CD4-positive, alpha-beta T cell treated with Interleukin-12 subunit alpha and Interleukin-12 subunit beta, for 1 hour (primary cell): ENCODE measurements around the gene ANTXRL.
"Not testable (repeated sequence)": the region's sequence is repeated elsewhere in the genome, so short reads cannot be mapped to it uniquely, and the experiment has no call there.

ENCODE experiments used
- DNase-seq: peaks from one replicate; pipeline ENCODE4 v3.0.0-alpha.2; 2020

Gene ANTXRL

DNA sequence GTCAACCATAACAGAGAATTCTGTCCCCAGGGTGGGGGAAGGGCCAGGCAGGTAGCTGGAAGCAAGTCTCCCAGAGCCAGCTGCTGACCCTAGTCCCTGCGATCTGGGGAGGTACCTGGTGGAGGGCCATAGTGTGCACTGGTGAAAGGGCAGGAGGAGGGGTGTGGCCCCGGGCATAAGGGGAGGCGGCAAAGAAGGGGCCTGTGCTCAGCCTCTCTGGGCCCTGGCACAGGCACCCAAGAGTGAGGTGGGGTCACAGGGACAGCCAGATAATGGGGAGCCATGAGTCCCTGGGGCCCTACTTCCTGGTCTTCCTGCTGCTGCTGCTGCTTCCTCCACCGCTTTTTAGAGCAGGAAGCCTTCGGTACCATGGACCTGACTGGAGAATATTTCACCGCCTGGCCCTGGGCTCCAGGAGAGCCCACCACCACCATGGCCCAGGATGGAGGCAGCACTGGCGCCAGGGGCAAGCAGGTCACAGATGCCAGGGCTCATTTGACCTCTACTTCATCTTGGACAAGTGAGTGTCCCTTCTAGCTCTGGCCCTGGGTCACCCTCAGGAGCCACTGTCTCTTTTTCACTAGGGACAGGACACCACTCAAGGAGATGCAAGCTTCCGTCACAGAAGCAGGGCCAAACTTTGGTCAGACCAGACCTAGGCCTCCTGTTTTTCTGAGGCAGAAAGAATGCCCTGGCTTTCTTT lies at the start of gene ANTXRL:
Gene ANTXRL, plus strand, starts transcription at position 7 of the 703 bp plus-strand sequence. Its CDS starts 266 bp downstream, at position 273.
- no peak for DNase-seq

DNA sequence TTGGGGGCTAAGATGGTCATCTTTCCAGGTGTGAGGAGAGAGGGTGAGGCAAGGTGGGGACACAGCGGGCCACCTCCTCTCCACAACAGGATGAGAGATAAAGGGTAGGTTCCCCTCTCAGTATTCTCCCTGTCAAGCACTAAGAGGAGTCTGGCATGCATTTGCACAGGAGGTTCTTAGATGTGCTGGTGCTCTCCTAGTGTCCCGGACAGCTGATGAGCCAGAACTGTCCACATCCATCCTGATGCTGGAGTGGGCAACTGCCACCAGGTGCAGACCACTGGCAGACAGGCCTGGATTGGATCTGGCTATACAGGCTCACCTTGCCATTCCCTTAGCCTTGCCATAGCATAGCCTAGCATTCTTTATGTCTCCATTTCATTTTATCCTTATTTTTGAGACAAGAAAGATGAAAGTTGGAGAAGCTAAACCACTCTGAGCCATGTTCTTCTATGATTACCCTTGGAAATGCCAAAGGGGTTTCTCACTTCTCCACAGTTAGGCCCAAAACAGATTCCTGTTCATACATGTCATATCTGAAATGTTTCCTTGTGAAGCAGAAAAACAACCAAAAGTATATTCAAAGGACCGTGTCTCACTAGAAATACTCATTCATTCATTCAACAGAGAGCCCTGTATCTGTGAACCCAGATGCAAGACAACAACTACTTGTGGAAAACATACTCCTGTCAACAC lies 48.8 kb upstream of the ANTXRL start:
- no peak for DNase-seq

DNA sequence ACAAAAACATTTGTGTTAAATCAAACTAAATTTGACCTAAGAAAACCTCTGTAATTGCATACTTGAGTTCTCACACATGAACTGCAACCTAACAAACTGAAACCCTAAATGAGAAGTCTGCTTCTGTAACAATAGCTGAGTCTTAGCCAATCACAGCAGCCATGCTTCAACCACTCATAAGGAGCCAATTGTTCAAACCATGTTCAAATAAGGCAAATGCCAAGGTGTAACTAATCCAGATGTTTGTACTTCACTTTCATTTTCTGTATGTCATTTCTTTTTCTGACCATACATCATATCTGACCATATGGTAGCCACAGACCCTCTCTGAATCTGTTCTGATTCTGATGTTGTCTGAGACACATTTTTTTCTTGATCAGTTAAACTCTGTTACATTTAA lies 47.5 kb upstream of the ANTXRL start:
- DNase-seq = no peak

DNA sequence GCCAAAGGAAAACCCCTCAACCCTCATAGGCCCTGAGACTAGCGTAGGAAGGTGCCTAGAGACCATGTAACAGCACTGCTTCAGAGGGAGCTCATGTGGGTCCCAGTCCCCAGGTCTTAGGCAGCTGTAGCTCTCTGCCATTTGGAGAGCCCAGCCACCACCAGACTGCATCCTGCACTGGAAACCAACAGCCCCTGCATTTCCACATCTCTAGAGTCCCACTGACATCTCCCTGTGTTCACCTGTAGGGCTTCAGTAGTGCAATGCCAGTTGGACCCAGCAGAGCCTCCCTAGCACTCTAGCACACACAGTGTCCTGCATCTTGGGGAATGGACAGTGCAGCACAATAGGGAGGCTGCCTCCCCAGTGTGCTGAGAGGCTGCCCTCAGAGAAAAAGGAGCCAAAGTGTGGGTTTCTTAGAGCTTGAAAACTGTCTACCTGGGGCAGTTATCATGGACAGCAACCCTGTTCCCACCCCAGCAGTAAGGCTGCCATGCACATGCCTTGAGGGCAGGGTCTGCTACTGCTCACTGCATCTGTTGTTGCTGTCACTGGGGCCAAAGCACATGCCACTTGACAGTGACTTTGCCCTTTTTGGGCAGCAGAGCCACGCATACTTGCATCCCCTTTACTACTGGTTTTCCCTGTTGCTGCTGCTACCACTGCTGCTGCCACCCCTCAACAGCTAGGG lies 46.7 kb upstream of the ANTXRL start:
- DNase-seq = no peak

DNA sequence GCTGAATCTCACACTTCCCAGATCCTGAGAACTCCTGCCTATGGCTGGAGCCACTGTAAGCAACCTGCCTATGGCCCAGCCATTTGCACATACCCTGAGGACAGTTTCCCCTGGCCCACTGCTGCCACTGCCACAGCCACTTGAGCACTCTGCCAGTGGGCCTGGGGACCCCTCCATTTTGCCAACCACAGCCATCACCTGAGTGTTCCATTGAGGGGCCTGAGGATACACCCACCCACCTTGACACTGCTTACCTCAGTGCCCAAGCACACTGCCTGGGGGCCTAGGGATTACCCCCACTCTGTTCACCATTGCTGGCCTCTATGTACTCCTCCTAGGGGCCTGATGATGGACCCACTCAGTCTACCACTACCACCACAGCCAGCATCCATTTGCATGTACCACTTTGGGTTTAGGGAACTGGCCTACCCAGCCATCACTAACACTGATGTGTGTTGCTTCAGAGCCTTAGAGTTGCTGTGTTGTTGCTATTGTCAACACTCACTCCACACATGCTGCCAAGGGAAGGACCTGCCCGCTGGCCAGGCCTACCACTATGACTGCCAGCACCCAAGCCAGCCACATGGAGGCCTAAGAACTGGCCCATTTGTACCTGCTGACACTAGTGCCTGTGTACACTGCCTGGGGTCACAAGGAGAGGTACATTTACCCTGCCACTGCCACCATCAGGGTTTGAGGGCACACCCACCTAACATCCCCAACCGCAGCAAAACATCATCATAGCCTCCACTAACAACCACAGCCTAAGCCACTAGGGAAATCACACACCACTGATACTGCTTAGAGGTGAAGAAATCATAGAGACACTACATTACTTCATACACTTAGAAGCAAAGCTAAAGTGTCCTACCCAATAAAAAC lies 45.9 kb upstream of the ANTXRL start:
- no peak for DNase-seq

DNA sequence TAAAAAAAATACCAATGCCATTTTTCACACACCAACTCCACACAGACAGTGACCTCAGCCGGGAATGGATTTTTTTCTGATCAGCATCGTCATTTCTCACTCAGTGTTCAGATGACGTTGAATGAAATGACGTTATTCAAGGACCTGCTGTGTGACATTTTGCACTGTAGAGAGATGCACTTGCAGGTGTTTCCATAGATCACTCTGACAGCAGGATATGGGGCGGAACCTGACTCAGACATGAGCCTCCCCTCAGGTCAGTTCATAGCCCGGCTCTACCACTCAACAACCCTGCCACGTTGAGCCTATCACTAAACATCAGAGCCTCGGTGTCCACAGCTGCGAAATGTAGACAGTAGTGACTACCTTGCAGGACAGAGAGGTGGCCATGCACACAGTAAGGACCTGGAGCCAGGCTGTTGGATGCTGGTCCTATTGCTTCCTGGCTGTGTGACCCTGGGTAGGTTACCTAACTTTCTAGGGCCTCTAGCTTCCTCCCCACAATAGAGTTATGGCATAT lies 41.4 kb upstream of the ANTXRL start:
- DNase-seq = no peak

DNA sequence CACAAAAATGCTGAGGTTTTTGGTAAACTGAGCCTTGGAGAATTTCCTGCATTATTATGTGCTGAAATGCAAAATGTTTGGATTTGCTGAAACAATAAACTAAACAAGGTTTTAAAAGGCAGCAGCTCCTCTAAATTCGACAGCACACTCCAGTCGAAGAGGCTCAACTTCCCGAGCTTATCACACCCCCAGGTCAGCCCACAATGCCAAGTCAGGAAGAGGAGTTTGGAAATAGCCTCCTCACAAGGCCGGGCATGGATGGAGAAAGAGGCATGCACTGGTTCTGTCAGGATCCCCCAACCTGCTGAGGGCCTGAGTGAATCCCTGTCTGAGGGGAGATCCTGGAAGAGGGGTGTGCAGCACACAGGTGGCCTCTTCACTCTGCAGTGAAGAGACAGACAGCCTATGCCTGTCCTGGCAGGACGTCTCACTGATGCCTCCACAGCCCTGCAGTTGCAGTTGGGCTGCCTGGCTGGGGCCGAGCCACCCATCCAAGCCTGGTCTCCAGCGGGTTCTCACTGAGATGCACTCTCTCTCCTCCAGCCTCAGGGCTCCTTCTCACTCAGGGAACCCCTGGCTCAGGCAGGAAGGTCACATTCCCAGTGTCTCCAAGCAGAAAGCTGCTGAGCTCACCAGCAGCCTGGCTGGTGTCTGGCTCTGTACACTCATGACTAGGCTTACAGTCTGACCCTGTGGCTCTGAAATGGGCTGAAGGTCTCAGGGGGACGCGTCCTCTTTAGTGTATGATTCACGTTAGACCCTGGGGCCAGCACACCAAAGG lies 40.2 kb upstream of the ANTXRL start:
- DNase-seq = not testable (repeated sequence)

DNA sequence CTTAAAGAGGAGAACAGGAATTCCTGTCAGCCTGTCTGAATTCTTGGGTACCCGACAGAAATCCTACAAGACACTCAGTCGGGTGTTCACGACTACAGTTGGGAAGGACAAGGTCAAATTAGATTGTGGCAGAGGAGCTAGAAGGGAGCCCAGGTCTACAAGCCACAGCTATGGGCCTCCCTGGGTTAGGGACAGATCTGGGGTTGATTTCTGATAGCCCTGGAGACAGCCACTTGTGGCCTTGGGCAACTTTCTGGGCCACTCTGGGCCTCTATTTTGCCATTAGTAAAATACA lies 39.7 kb upstream of the ANTXRL start:
- no peak for DNase-seq

DNA sequence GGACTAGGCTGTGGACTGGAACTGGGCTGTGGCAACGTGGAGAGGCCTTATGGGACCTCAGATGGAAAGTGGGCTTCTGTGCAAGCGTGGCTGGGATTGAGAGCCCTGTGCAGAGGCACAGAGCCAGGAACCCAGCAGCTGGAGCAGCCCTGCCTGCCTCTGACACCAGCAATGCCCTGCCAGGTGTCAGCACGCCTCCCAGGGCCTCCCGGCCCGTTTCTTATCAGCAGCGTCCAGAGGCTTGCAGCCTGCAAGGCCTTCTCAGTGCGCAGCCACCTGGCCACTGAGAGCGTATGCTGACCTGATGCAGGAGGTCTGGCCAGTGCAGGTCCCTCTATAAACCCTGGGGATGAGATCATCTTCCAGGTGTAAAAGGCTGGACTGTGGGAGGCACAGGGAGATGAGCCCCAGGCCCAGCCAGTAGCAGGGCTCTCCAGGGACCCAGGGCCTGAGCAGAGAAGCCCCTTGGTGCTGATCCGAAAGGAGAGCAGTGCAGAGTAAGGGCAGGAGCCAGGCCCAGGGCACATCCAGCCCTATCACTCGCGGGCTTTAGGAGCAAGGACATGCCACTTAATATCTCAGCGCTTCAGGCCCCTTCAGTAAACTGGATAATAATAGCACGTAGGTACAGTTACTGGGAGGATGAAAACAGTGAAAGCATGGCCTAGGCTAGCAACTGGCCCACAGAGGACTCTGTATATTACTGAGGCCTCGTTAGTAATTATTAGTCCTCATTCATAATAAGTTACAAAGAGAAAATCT lies 38.8 kb upstream of the ANTXRL start:
- DNase-seq = no peak

DNA sequence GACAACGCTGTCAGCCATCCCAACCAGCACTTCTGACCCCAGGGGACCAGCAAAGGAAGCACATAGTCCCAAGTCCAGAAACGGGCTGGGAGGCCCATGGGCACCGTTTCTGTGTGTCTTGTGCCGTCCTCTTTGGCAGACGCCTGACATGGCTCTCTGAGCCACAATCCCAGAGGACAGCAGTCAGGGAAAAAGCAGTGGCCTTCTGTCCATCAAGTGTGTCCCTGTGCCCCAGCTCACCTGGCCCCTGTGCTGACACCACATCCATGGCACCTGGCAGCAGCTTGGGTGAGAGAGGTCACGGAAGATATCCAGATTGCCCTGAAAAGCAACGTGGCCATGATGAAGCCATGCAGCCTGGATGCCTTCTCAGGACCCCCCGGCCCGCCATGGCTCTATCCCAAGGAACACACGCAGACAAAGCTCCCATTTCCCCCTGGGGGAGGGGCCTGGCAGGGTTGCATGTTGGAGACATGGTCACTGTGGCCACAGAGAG lies 38.1 kb upstream of the ANTXRL start:
- no peak for DNase-seq

DNA sequence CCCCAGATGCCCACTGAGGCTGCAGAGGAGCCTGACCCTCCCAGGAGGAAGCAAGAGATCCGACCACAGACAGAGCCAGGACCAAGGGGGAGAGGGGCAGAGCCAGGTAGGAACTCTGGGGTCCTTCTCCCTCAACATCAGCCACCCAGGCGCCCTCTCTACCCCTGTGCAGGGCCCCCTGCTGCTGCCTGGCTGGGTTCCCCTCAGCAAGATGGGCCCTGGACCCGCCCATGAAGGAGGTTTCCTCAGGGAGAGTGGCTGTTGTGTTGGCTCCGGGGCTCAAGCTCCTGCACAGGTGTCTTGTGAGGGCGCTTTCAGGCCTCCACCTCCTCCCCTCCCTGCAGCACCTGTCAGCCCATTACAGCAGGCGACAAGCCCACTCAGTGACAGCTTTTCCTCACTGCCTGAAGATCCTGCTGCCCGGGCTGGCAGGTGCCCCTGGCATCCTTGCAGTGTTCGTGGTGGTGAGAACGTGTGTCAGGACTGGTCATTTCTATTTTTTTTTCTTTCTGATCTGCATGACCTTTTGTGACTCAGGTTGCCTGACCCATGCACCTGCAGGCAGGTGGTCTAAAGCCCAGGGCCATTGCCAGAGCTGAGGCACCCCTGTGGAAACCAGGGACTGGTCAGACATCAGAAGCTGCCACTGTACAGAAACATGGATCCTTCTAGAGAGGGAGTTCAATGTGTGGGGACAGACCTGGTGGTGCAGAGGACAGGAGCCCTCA lies 37.0 kb upstream of the ANTXRL start:
- DNase-seq = not testable (repeated sequence)

DNA sequence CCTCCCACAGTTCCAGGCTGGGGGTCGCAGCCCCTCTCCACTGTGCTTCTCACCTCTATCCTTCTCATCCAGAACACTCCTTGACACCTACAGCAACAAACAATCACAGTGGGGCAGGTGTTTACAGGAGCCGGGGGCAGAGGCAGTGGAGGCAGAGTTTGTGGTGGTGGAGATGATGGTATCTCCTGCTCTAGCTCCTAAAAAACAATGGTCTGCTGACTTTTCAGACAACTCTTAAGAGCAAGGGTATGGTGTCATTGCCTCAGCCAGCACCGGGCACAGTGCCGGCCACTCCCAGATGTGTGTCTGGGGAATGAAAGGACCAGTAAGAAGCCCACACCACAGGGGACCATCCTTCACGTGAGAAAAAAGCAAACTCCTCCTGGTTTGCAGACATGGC lies 36.3 kb upstream of the ANTXRL start:
- DNase-seq = no peak

DNA sequence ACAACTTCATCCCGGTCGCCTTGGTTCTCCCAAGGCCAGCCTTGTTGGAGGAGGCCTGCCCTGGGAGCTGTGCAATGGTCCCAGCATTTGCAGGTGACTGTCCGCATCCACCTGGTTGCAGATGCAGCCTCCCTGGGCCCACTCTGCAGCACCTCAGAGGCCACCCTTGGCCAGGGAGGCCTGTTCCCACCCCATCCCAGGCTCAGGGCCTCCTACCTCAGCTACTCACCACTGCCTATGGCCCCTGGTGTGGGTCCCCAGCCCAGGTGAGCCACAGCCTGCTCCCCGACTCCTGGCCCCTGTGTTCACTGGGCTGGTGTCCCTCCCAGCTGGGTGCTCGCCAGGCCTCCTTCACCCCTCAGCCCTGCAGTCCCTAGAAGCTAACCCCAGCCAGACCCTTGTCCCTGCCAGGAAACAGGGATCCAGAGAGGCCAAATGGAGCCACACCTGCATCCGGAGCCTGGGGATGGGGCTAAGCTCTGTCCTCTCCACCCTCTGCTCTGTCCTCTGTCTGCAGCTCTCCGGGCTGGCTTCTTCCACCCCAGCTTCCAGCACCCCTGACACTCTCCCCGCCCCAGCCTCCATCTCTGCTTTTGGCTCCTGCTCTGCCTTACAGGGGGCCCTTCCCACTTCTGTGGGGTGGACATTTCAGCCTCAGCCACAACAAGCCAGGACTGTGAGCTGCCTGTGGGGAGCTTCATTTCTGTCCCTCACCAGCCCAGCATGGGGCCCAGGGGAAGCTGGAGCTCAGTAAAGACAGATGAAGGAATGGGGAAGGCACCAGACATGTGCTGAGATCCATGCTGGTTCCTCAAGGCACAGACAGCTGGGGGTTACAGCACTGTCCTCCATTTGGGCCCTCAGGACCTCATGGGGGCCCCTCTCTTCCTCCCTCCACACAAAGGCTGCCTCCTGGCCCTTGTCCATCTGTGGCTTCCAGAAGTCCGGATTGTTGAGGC lies 35.6 kb upstream of the ANTXRL start:
- DNase-seq = no peak

DNA sequence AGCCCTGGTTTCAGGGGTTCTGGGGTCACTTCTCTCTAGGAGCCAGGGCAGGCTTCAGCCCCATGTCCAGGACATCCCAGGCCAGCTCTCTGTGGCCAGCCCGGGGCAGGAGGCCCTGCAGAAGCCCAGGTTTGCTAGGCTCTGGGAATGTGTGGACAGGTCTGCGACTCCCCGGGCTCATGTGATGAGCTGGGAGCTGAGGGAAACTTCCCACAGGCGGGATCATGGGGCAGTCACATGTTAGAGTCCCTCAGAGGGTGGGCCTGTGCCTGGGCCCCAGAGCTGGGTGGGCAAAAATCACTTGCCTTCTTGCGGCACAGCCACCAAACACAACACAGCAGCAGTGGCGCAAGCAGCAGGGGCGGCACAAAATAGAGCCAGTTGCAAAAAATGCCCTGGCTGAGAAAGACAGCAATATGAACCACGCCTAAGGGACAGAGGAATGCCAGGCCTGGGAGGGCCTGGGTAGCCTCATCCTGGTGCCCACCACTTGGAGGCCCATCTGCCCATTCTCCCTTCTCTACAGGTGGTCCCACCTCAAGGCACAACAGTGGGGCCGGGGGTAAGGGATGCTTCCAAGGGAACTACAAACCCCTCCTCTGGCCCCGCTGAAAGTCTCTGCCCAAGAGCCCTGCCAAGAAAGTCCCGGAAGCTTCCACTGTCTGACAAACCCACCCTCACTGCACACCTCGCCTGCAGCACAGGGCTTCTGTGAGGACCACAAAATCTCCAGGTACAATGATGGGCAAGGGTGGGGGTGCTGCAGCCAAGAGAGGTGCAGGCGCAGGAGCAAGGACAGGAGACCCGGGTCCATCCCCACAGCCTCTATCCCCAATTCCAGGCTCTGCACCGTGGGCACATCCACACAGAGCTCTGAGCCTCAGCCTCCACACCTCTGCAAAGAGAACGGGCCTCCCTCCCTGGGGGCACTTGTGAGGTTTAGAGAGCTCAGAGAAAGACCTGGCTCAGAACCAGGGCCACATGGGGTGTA lies 34.6 kb upstream of the ANTXRL start:
- DNase-seq = no peak

DNA sequence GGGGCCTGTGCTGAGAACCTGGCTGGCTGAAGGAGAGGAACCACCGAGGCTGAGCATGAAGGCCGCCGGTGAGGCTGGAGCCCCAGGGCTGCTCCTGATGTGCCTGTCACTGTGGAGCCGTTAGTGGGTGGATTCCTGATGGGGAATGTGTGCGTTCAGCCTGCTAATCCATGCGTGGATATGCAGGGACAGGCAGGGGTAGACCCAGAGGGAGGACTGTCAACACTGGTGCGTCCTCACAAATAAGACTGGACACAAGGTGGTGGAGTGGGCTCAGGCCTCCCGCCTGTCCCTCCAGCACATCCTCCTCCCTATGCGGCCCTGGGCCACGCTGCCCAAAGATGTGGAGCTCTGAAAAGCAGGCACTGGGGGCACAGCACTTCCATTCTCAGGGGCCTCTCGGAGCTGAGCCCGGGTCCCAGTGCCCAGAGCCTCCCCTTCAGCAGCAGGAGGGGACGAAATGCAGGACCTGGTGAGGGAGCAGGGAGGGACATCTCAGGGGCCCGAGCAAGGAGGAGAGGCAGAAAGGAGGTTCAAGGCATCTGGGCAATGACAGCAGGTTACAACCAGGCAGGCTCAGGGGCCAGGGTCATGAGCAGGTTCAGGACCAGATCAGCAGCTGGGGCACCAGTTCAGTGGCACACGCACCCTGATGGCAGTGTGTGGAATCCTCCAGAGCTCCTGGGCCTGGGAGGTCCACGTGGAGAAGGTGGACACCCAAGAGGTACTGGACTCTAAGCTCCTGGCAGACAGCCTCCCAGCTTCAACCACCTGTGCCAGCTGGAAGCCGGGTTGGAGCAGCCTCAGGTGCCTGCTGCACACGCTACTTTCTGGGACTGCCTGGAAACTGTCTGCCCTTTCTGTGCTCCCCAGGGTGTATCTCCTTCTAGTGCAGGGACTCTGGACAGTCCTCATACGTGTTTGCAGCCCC lies 33.5 kb upstream of the ANTXRL start:
- DNase-seq = no peak

DNA sequence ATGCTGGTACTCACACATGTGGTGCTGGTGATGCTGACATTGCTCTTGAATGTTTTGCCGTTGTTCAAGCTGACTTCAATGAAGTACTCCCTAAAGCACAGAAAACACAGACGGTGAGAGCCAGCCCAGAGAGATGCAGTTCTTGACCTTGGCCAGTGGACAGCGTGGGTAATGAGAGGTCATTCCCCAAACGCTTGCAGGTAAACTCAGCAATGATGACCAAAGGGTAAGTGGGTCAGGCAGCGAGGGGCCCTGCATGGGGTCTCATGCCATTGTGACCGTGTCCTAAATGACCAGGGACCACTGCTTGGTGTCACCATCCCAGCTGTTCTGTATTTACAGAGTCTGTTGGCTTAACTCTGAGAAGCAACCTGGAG lies 32.8 kb upstream of the ANTXRL start:
- DNase-seq = no peak

DNA sequence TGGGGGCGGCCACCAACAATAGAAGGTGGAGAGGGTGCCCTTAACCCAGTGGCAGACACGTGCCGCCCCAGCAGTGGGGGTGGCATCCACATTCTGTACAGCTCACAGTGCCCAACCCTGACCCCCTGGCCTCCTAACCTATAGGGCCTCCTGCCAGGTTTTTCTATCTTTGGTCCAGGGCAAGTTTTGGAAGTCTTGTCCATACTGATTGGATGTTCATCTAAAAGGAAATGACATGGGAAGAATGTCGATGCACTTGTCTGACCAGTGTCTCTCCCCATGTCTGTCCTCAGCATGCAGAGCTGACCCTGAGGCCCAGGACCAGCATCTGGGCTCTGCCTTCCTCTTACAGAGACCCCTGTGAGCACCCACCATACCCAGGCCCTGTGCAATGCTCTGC lies 32.3 kb upstream of the ANTXRL start:
- DNase-seq = no peak
